Measurements from ENCODE around the gene MED12. TPM values are rescaled to one million over a fixed set of nuclear protein-coding genes. Genes with fewer than 3 reads are reported as not detected.

The MED12 gene
- total and polyA plus RNA-seq, 8 donors = 37.0 to 67.4 (median 60.3) TPM

GRCh38 chrX:71164071-71164470 lies 45.7 kb downstream of the MED12 start:
- intact Hi-C loops (cut with DNase I) = no loop called here
- no peak for TF ChIP-seq CTCF (IDR thresholded peaks at IDR 0.05)
- H3K27me3 ChIP-seq = no peaks in the 10 kb centered on the region
- no peaks in the 10 kb centered on the region for H3K9me3 ChIP-seq
- H3K27ac ChIP-seq = no peak overlapping the region
- ATAC-seq (no peak), DNase-seq (no peak)
- no peak overlapping the region for H3K4me3 ChIP-seq
- H3K36me3 ChIP-seq = no peaks in the 10 kb centered on the region
- no peaks in the 10 kb centered on the region for H3K4me1 ChIP-seq

GRCh38 chrX:71166461-71166860 lies 48.1 kb downstream of the MED12 start:
- no peak for ATAC-seq
- no peak overlapping the region for H3K4me3 ChIP-seq

GRCh38 chrX:71167031-71167781 lies 48.8 kb downstream of the MED12 start:
- no peak overlapping the region for H3K4me3 ChIP-seq
- no peak overlapping the region for H3K27ac ChIP-seq
- DNase-seq (no peak), ATAC-seq (no peak)
- intact Hi-C loops (cut with DNase I) = no loop called here
- H3K36me3 ChIP-seq = no peaks in the 10 kb centered on the region
- no peak for TF ChIP-seq CTCF (IDR thresholded peaks at IDR 0.05)
- H3K9me3 ChIP-seq = no peaks in the 10 kb centered on the region
- H3K4me1 ChIP-seq = no peaks in the 10 kb centered on the region
- H3K27me3 ChIP-seq = no peaks in the 10 kb centered on the region

More at GRCh38 chrX:71166461-71166860, 48.1 kb downstream of the MED12 start:
- Histone ChIP-seq H3K27me3 (no peaks in the 10 kb centered on the region), H3K27ac (no peak overlapping the region), H3K4me1 (no peaks in the 10 kb centered on the region), H3K36me3 (no peaks in the 10 kb centered on the region), H3K9me3 (no peaks in the 10 kb centered on the region)
- TF ChIP-seq CTCF (IDR thresholded peaks at IDR 0.05) = no peak
- intact Hi-C loops (cut with DNase I) = no loop called here
- DNase-seq = no peak

- TF ChIP-seq CTCF (IDR thresholded peaks at IDR 0.05) = no peak
- no peak for DNase-seq
- intact Hi-C loops (cut with DNase I) = no loop called here
- no peak for ATAC-seq
- H3K9me3 ChIP-seq = no peaks in the 10 kb centered on the region
- no peaks in the 10 kb centered on the region for H3K36me3 ChIP-seq
- no peaks in the 10 kb centered on the region for H3K4me1 ChIP-seq
- H3K4me3 ChIP-seq = no peak overlapping the region
- no peaks in the 10 kb centered on the region for H3K27me3 ChIP-seq
- no peak overlapping the region for H3K27ac ChIP-seq
Observed at GRCh38 chrX:71168134-71168533, 49.7 kb downstream of the MED12 start.

GRCh38 chrX:71169586-71169985 lies 51.2 kb downstream of the MED12 start:
- H3K36me3 ChIP-seq = no peaks in the 10 kb centered on the region
- TF ChIP-seq CTCF (IDR thresholded peaks at IDR 0.05) = no peak
- DNase-seq = no peak
- intact Hi-C loops (cut with DNase I) = no loop called here
- H3K9me3 ChIP-seq = no peaks in the 10 kb centered on the region
- H3K27ac ChIP-seq = no peak overlapping the region
- no peak for ATAC-seq
- H3K4me3 ChIP-seq = no peak overlapping the region
- no peaks in the 10 kb centered on the region for H3K4me1 ChIP-seq
- no peaks in the 10 kb centered on the region for H3K27me3 ChIP-seq
